Left ventricle myocardium inferior (tissue), 1 donor: Measurements from ENCODE around the gene CSRP1. TPM values are rescaled to one million over a fixed set of nuclear protein-coding genes. Genes with fewer than 3 reads are reported as not detected.
"Not testable (repeated sequence)": the region's sequence is repeated elsewhere in the genome, so short reads cannot be mapped to it uniquely, and the experiment has no call there.

Experiments
- DNase-seq: peaks from one replicate; pipeline ENCODE4 v3.0.0-alpha.2; 2020
- H3K27ac ChIP-seq: fragments of 200-600 bp; replicated peaks from 2 replicates; pipeline ENCODE4 v1.8.0; 2021
- H3K27me3 ChIP-seq: fragments of 200-600 bp; 2 replicates; pipeline ENCODE4 v1.8.0; 2021; ENCODE audit warnings: low read depth
- H3K36me3 ChIP-seq: fragments of 200-600 bp; 2 replicates; pipeline ENCODE4 v1.8.0; 2021
- H3K4me1 ChIP-seq: fragments of 200-600 bp; 2 replicates; pipeline ENCODE4 v1.8.0; 2021
- H3K4me3 ChIP-seq: fragments of 200-600 bp; 2 replicates; pipeline ENCODE4 v1.8.0; 2021; ENCODE audit warnings: mild to moderate bottlenecking, moderate library complexity
- H3K9me3 ChIP-seq: fragments of 200-600 bp; replicated peaks from 2 replicates; pipeline ENCODE4 v1.8.0; 2021
- intact Hi-C: fragments of 100-400 bp; cut with micrococcal nuclease; formaldehyde crosslinking; loops from one replicate; pipeline ENCODE4 v1.11.0; 2022
- total RNA-seq: library from RNA; stranded (reverse); fragmentation: NEBNext Ultra II Directional; extraction: Animal tissue kit (Norgen Biotek cat#: 25700); gene quantifications from one replicate; pipeline ENCODE4 v1.2.1, GENCODE V29; 2021
- TF ChIP-seq, protein P1 (sequence below): fragments of 200-600 bp; IDR thresholded peaks from 2 replicates; pipeline ENCODE4 v1.8.0; 2021; ENCODE audit warnings: antibody characterized with exemption, mild to moderate bottlenecking, borderline replicate concordance
- donor health status: DM: no; HTN: yes; CAD: no; lungs with severe emphysema.

CSRP1 gene
- total RNA-seq, 1 donor from 2014 or later, result 41.0 TPM

DNA sequence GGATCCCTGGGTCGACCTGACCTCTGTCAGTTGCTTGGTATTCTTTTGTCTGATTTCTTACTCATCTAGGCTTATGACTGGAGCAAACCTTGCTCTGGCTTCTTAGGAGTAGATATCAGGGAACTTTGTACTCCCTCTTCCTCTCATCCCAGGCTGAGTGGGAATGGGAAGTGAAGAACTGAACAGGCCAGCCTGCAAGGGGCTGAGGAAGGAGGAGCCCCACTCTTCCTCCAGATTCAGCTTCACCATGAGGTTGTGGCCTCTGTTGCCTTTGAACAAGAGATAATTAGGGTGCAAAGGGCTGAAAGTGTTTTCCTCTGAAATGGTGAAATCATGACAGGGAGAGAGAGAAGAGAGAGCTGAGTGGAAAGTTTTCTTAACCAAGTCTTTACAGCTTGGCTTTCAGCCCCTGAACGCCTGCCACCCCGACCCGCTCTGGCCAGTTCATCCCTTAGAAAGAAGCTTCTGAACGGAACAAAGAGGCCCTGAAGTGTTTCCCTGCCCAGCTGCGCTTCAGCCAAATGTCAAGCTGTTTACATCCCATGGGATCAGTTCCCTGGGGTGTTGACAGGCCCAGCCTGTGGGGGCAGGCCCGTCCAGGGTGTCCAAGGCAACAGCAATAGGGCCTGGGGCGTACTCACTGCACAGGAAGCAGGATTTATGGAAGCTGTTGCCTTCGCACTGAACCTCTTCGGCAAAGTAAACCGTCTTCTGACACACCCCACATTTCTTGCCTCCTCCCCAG is 11.2 kb downstream of the CSRP1 start:
- no peaks in the 10 kb centered on the region for H3K27me3 ChIP-seq
- peak; percentile 83 for DNase-seq
- H3K9me3 ChIP-seq, result no peaks in the 10 kb centered on the region
- peak overlapping the region; percentile 30 for H3K4me3 ChIP-seq
- peaks cover 10% of the 10 kb centered on the region for H3K36me3 ChIP-seq
- peaks cover 98% of the 10 kb centered on the region for H3K4me1 ChIP-seq
- intact Hi-C loops, result no loop called here
- peak overlapping the region; percentile 86 for H3K27ac ChIP-seq
- TF ChIP-seq, protein P1, sequence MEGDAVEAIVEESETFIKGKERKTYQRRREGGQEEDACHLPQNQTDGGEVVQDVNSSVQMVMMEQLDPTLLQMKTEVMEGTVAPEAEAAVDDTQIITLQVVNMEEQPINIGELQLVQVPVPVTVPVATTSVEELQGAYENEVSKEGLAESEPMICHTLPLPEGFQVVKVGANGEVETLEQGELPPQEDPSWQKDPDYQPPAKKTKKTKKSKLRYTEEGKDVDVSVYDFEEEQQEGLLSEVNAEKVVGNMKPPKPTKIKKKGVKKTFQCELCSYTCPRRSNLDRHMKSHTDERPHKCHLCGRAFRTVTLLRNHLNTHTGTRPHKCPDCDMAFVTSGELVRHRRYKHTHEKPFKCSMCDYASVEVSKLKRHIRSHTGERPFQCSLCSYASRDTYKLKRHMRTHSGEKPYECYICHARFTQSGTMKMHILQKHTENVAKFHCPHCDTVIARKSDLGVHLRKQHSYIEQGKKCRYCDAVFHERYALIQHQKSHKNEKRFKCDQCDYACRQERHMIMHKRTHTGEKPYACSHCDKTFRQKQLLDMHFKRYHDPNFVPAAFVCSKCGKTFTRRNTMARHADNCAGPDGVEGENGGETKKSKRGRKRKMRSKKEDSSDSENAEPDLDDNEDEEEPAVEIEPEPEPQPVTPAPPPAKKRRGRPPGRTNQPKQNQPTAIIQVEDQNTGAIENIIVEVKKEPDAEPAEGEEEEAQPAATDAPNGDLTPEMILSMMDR, result no peak

DNA sequence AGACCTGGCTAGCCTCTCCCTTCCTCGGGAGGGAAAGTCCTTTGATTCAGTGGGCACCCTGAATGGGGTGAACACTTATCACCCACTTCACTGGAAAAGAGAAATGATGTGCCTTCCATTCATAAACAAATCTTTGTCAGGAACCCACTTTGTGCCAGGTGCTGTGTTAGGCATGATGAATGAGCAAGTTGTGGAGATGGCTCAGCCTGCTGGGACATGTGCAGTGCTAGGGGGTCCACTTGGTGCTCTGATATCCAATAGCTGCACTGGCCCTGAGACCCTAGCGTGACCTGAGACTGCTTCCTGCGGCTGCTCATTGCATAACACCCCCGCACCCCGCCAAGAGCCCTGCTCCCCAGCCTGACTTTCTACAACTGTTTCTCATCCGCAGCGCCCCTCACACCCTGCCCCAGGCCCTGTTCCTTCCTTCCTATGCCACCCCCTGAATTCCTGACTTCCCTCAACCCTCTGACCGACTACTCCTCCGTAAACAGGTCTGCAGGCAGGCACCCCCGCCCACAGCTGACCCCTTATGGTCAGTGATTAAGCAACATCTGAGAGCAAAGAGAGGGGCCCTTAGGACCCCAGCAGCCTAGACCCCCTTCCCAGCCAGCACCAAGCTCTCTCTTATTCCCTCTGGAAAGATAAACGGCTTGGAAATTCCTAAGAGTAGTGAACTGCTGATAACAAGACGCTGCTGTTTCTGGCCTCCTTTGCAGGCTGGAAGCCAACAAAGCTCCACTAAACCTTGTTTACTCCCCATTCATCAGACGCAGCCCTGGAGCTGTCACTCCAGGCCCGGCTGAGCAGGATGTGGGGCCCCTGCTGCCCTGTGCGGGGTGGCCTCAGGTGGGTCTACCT is 12.9 kb downstream of the CSRP1 start:
- TF ChIP-seq, protein P1, result no peak
- Histone ChIP-seq H3K27ac (peak overlapping the region; percentile 86), H3K27me3 (no peaks in the 10 kb centered on the region), H3K9me3 (no peaks in the 10 kb centered on the region), H3K4me1 (peaks cover 98% of the 10 kb centered on the region), H3K36me3 (peaks cover 18% of the 10 kb centered on the region), H3K4me3 (no peak overlapping the region)
- intact Hi-C loops, result no loop called here
- peak; percentile 54 for DNase-seq

DNA sequence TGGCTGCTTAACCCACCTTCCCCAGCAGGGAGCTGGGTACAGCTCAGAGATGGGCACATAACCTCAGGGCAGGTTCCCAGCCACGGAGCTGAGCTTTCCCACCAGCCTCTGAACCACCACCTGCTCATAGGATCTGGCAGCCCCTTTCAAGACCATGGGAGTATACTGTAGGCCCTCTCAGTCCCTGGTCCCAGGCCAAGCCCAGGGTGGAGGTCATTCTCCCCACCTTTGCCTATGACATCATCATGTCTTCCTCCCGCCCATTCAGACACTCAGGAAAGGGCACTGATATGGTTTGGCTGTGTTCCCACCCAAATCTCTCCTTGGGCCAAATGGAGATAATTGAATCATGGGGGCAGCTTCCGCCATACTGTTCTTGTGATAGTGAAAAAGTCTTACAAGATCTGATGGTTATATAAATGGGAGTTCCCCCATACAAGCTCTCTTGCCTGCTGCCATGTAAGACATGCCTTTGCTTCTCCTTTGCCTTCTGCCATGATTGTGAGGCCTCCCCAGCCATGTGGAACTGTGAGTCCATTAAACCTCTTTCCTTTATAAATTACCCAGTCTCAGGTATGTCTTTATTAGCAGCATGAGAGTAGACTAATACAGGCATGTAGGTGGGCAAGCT is 13.8 kb downstream of the CSRP1 start:
- DNase-seq, H3K9me3 ChIP-seq, H3K4me3 ChIP-seq, H3K27me3 ChIP-seq, intact Hi-C loops: not testable (repeated sequence)
- Histone ChIP-seq H3K27ac (peak overlapping the region; percentile 86), H3K36me3 (peaks cover 25% of the 10 kb centered on the region), H3K4me1 (peaks cover 98% of the 10 kb centered on the region)

DNA sequence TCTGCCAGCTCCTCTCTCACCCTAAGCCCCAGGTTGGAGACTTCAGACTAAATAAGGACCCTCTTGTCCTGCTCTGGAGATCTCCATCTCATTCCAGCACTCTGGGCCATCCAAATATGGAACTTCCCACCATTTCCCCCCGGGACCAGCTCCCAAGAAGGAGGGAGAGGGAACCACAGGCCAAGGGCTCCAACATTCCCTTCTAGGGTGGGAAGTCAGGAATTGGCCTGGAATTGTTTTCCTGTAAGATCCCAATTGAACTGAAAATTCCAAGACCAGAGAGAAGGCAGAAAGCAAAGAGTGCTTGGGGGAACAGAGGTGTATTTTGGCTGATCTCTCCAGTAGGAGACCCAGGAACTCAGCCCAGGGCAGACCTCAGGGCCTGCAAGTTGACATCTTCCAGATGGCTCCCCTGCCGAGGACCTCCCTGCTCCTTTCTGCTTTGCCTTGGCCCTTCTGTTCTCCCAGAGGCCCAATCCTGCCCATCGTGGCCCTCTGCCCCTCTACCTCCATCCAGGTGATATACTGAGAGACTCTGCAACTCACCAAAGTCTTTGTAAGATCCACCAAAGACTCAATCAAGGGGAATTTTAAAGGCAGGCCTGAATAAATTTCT is 14.9 kb downstream of the CSRP1 start:
- TF ChIP-seq, protein P1, result no peak
- peaks cover 30% of the 10 kb centered on the region for H3K36me3 ChIP-seq
- no peak for DNase-seq
- no peaks in the 10 kb centered on the region for H3K9me3 ChIP-seq
- peaks cover 92% of the 10 kb centered on the region for H3K4me1 ChIP-seq
- H3K27ac ChIP-seq, result peak overlapping the region; percentile 86
- H3K4me3 ChIP-seq, result no peak overlapping the region
- no peaks in the 10 kb centered on the region for H3K27me3 ChIP-seq
- intact Hi-C loops, result no loop called here

DNA sequence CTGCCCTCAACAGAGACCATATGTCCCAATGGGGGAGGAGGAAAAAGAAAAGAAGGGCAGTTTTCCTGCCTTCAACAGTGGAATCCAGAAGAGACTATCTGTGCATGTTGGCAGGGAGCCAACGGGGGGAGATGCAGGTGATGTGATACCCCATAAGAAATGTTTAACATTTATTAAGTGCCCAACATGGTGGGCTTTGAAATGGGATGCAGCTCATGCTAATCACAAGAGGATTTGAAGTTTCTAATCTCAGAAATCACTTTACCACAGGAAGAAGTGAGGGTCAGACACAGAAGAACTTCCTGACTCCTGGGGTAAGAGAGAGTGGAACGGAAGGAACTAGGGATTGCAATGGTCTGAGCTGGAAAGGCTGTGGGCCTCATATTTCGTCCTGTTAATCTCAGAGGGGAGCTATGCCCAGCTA is 16.2 kb downstream of the CSRP1 start:
- DNase-seq, result no peak
- TF ChIP-seq, protein P1, result no peak
- no peaks in the 10 kb centered on the region for H3K9me3 ChIP-seq
- peaks cover 39% of the 10 kb centered on the region for H3K36me3 ChIP-seq
- no peaks in the 10 kb centered on the region for H3K27me3 ChIP-seq
- peak overlapping the region; percentile 22 for H3K27ac ChIP-seq
- peaks cover 88% of the 10 kb centered on the region for H3K4me1 ChIP-seq
- H3K4me3 ChIP-seq, result no peak overlapping the region
- intact Hi-C loops, result no loop called here
